B cell (primary cell): ENCODE data around the gene CAPRIN1. TPM values are rescaled to one million over a fixed set of nuclear protein-coding genes. Genes with fewer than 3 reads are reported as not detected.

ENCODE experiments used
- ATAC-seq: fragments of 200-7000 bp; cut with Tn5 transposase; one replicate; pipeline ENCODE4 v1.10.0; 2021; ENCODE audit warnings: low read depth, mild to moderate bottlenecking, moderate number of reproducible peaks, moderate library complexity
- CTCF ChIA-PET: fragments of 350-600 bp; sonication (Branson Sonifier 250); formaldehyde crosslinking; loops from one replicate; lab custom pipeline; 2021; ENCODE audit warnings: antibody characterized with exemption, inconsistent platforms; lab: Charles Lee
- POLR2A ChIA-PET: fragments of 350-600 bp; sonication (Branson Sonifier 250); formaldehyde crosslinking; loops from one replicate; lab custom pipeline; 2021; ENCODE audit warnings: antibody characterized with exemption; lab: Charles Lee
- DNase-seq: peaks from one replicate; pipeline ENCODE4 v3.0.0; 2013
- H2AFZ ChIP-seq: 2 replicates; pipeline ENCODE4 v1.6.1; 2012; ENCODE audit warnings: mild to moderate bottlenecking, low read depth, low read length; ENCODE audit not compliant: insufficient read depth, poor library complexity, severe bottlenecking
- H3K27ac ChIP-seq, 2 donors: 1 replicate in 1 of 2; 2 replicates in 1 of 2; pipeline ENCODE4 v1.5.1; 2012 to 2013; ENCODE audit warnings: low read length in 2 of 2, mild to moderate bottlenecking in 2 of 2, moderate library complexity in 1 of 2
- H3K27me3 ChIP-seq, 4 experiments: fragments of 200-600 bp in 1 of 4; sonication (generic) in 1 of 4; replicated peaks in 1 of 4; 1 replicate in 2 of 4; 2 replicates in 2 of 4; pipeline versions ENCODE4 v1.6.1 to v1.7.0; 2013 to 2016; ENCODE audit warnings: low read length in 3 of 4, mild to moderate bottlenecking in 2 of 4, mixed read lengths in 1 of 4, moderate library complexity in 1 of 4; ENCODE audit not compliant: insufficient read depth in 4 of 4, control insufficient read depth in 3 of 4; ENCODE audit errors: control extremely low read depth in 1 of 4
- H3K36me3 ChIP-seq, 2 experiments: replicated peaks in 1 of 2; 1 replicate in 1 of 2; 2 replicates in 1 of 2; pipeline versions ENCODE4 v1.6.1 to v1.7.1; 2013; ENCODE audit warnings: low read length in 1 of 2; ENCODE audit not compliant: insufficient read depth in 2 of 2, control insufficient read depth in 1 of 2; ENCODE audit errors: control extremely low read depth in 1 of 2, extremely low read depth in 1 of 2
- H3K4me1 ChIP-seq, 2 donors: fragments of 200-600 bp in 1 of 2; sonication (generic) in 1 of 2; 1 replicate in 1 of 2; 2 replicates in 1 of 2; pipeline versions ENCODE4 v1.5.1 to v1.6.1; 2013 to 2017; ENCODE audit warnings: low read length in 2 of 2; ENCODE audit not compliant: control insufficient read depth in 2 of 2, insufficient read depth in 2 of 2
- H3K4me2 ChIP-seq: replicated peaks from 2 replicates; pipeline ENCODE3; 2012; ENCODE audit warnings: mild to moderate bottlenecking, low read depth, low read length; ENCODE audit not compliant: poor library complexity, severe bottlenecking
- H3K4me3 ChIP-seq, 5 experiments: fragments of 200-600 bp in 1 of 5; sonication (generic) in 1 of 5; 1 replicate in 3 of 5; 2 replicates in 2 of 5; pipeline versions ENCODE4 v1.5.1 to v1.7.0; 2011 to 2016; ENCODE audit warnings: low read length in 4 of 5, mild to moderate bottlenecking in 4 of 5, low read depth in 2 of 5, control low read depth in 1 of 5, moderate library complexity in 1 of 5; ENCODE audit not compliant: insufficient read depth in 1 of 5; ENCODE audit errors: control extremely low read depth in 1 of 5, extremely low read depth in 1 of 5
- H3K79me2 ChIP-seq: fragments of 200-600 bp; sonication (generic); one replicate; pipeline ENCODE4 v1.6.0; 2016; ENCODE audit warnings: low read length; ENCODE audit not compliant: control insufficient read depth, insufficient read depth
- H3K9ac ChIP-seq: fragments of 200-600 bp; sonication (generic); 2 replicates; pipeline ENCODE4 v1.6.1; 2017; ENCODE audit warnings: mild to moderate bottlenecking, low read length, moderate library complexity
- H3K9me3 ChIP-seq, 3 donors: one replicate each; pipeline versions ENCODE4 v1.6.1 to v1.7.1; 2013; ENCODE audit warnings: low read length in 2 of 3; ENCODE audit not compliant: control insufficient read depth in 2 of 3, insufficient read depth in 1 of 3; ENCODE audit errors: control extremely low read depth in 1 of 3
- H4K20me1 ChIP-seq: 2 replicates; pipeline ENCODE4 v1.6.0; 2012; ENCODE audit warnings: mild to moderate bottlenecking, low read length; ENCODE audit not compliant: insufficient read depth, control insufficient read depth, poor library complexity, severe bottlenecking
- H3K27ac Mint-ChIP-seq: one replicate; pipeline ENCODE4 v1.8.0; 2021; ENCODE audit warnings: mixed read lengths
- H3K27me3 Mint-ChIP-seq: one replicate; pipeline ENCODE4 v1.8.0; 2021; ENCODE audit warnings: mixed read lengths
- H3K4me1 Mint-ChIP-seq: one replicate; pipeline ENCODE4 v1.8.0; 2021; ENCODE audit warnings: mixed read lengths
- H3K4me3 Mint-ChIP-seq: one replicate; pipeline ENCODE4 v1.8.0; 2021; ENCODE audit warnings: mixed read lengths
- H3K9me3 Mint-ChIP-seq: one replicate; pipeline ENCODE4 v1.8.0; 2022; ENCODE audit warnings: mixed read lengths; ENCODE audit not compliant: insufficient read depth
- CTCF ChIP-seq: fragments of 200-600 bp; IDR thresholded peaks from one replicate; pipeline ENCODE4 v1.8.0; 2022; ENCODE audit warnings: antibody characterized with exemption, mild to moderate bottlenecking
- EZH2 ChIP-seq: IDR thresholded peaks from 2 replicates; pipeline ENCODE4 v1.6.1; 2012; ENCODE audit warnings: borderline replicate concordance, low read depth, mild to moderate bottlenecking, moderate library complexity, low read length; ENCODE audit not compliant: insufficient read depth, poor library complexity, severe bottlenecking
- WGBS: methylation state at CpG from one replicate; pipeline ENCODE4 v1.1.5; 2013; ENCODE audit warnings: missing lambda C conversion rate; ENCODE audit not compliant: insufficient coverage; 5-methylcytosine and 5-hydroxymethylcytosine counted together
- intact Hi-C: fragments of 100-400 bp; cut with micrococcal nuclease; formaldehyde crosslinking; loops from one replicate; pipeline ENCODE4 v1.10.0; 2022
- polyA plus RNA-seq: library from polyadenylated mRNA; depleted of rRNA; stranded (reverse); fragments of >200 nt; gene quantifications from 2 replicates; pipeline ENCODE4 v1.2.3, GENCODE V29; 2012
- total RNA-seq, 2 donors: library from RNA; stranded (reverse); fragments of 120-200 nt in 1 of 2; gene quantifications; 1 replicate in 1 of 2; 2 replicates in 1 of 2; pipeline versions ENCODE4 v1.2.3 to v1.2.4, GENCODE V29; 2013 to 2022

CAPRIN1 gene
- total and polyA plus RNA-seq, 2 donors (not counting 1 experiment from before 2014, with no cell fraction given), result 31.7 to 133 TPM

- Histone ChIP-seq H3K79me2 (no peaks in the 10 kb centered on the region), H3K4me1 (no peaks in the 10 kb centered on the region), H3K27me3 (no peaks in the 10 kb centered on the region), H2AFZ (no peak overlapping the region), H3K9ac (no peak overlapping the region), H3K9me3 (no peaks in the 10 kb centered on the region), H3K27ac (no peak overlapping the region), H4K20me1 (no peaks in the 10 kb centered on the region), H3K4me3 (no peak overlapping the region), H3K4me2 (no peak overlapping the region), H3K36me3 (peaks cover 2 to 95% of the 10 kb centered on the region in 2 experiments)
- TF ChIP-seq EZH2 (no peak), CTCF (no peak)
- Mint-ChIP-seq H3K27me3 (no peaks in the 10 kb centered on the region), H3K27ac (no peak overlapping the region), H3K4me3 (no peak overlapping the region), H3K9me3 (no peaks in the 10 kb centered on the region), H3K4me1 (no peaks in the 10 kb centered on the region)
- 98% methylated on average over 7 of the region's 7 CpGs for WGBS
- ChIA-PET POLR2A (no interaction called here), CTCF (no interaction called here)
- intact Hi-C loops, result no loop called here
- DNase-seq (no peak), ATAC-seq (no peak)
These were observed 87.8 kb downstream of the CAPRIN1 start for GRCh38 chr11:34139346-34139745.

- no peak for ATAC-seq
- H3K4me3 Mint-ChIP-seq, result no peak overlapping the region
- no peaks in the 10 kb centered on the region for H3K79me2 ChIP-seq
- H3K36me3 ChIP-seq, result peaks cover 2 to 94% of the 10 kb centered on the region in 2 experiments
- intact Hi-C loops, result no loop called here
- peaks cover 0 to 5% of the 10 kb centered on the region in 2 donors for H3K4me1 ChIP-seq
- H3K4me2 ChIP-seq, result no peak overlapping the region
- TF ChIP-seq EZH2, result no peak
- no peak overlapping the region for H3K27ac Mint-ChIP-seq
- H3K27me3 Mint-ChIP-seq, result no peaks in the 10 kb centered on the region
- peaks cover 3% of the 10 kb centered on the region for H3K4me1 Mint-ChIP-seq
- no peak overlapping the region for H3K9ac ChIP-seq
- H3K27me3 ChIP-seq, result no peaks in the 10 kb centered on the region
- no peak for DNase-seq
- no peaks in the 10 kb centered on the region for H4K20me1 ChIP-seq
- no peak overlapping the region for H2AFZ ChIP-seq
- CTCF ChIA-PET, result no interaction called here
- H3K9me3 Mint-ChIP-seq, result no peaks in the 10 kb centered on the region
- POLR2A ChIA-PET, result no interaction called here
- WGBS, result over 99% methylated on average over 11 of the region's 11 CpGs
- H3K27ac ChIP-seq, result no peak overlapping the region
- H3K9me3 ChIP-seq, result no peaks in the 10 kb centered on the region
- no peak overlapping the region for H3K4me3 ChIP-seq
These were observed 88.6 kb downstream of the CAPRIN1 start for GRCh38 chr11:34140149-34140548.
